GM23248 (cell line): ENCODE data around the gene TSHR.
"Not testable (repeated sequence)": the region's sequence is repeated elsewhere in the genome, so short reads cannot be mapped to it uniquely, and the experiment has no call there.

Source experiments
- EZH2 ChIP-seq: fragments of 200-600 bp; sonication (generic); IDR thresholded peaks from 2 replicates; pipeline ENCODE4 v1.6.1; 2018; ENCODE audit warnings: antibody characterized with exemption, mild to moderate bottlenecking; ENCODE audit not compliant: insufficient read depth, poor library complexity, severe bottlenecking
- EZH2phosphoT487 ChIP-seq: fragments of 200-600 bp; sonication (generic); IDR thresholded peaks from 2 replicates; pipeline ENCODE4 v1.6.1; 2018; ENCODE audit warnings: antibody characterized with exemption, moderate library complexity, mild to moderate bottlenecking, low read depth; ENCODE audit not compliant: insufficient read depth

GRCh38 chr14:81019113-81019512 lies 63.7 kb downstream of the TSHR start:
- TF ChIP-seq EZH2, EZH2phosphoT487: not testable (repeated sequence)
